Measurements from ENCODE around the gene CCDC80.
"Not testable (repeated sequence)": the region's sequence is repeated elsewhere in the genome, so short reads cannot be mapped to it uniquely, and the experiment has no call there.

Gene CCDC80

GRCh38 chr3:112640930-112641801 is at the start of gene CCDC80:
TSS of gene CCDC80 (minus strand) at chr3:112641143. CDS start at chr3:112639905, 1,238 bp downstream.
- DNase-seq: no peak

- DNase-seq: no peak
Measured at GRCh38 chr3:112689989-112690388, 49.0 kb upstream of the CCDC80 start.

- DNase-seq: no peak
Measured at GRCh38 chr3:112689385-112689784, 48.4 kb upstream of the CCDC80 start.

- DNase-seq: no peak
Measured at GRCh38 chr3:112688819-112689218, 47.9 kb upstream of the CCDC80 start.

- no peak for DNase-seq
Measured at GRCh38 chr3:112688085-112688769, 47.3 kb upstream of the CCDC80 start.

GRCh38 chr3:112687616-112688015 is 46.7 kb upstream of the CCDC80 start:
- no peak for DNase-seq

- no peak for DNase-seq
Measured at GRCh38 chr3:112687211-112687610, 46.3 kb upstream of the CCDC80 start.

- no peak for DNase-seq
Measured at GRCh38 chr3:112685956-112686799, 45.2 kb upstream of the CCDC80 start.

GRCh38 chr3:112685420-112685819 is 44.5 kb upstream of the CCDC80 start:
- DNase-seq: no peak

GRCh38 chr3:112682361-112682760 is 41.4 kb upstream of the CCDC80 start:
- no peak for DNase-seq

GRCh38 chr3:112681822-112682325 is 40.9 kb upstream of the CCDC80 start:
- no peak for DNase-seq

- no peak for DNase-seq
Measured at GRCh38 chr3:112676659-112677234, 35.8 kb upstream of the CCDC80 start.

GRCh38 chr3:112675943-112676535 is 35.1 kb upstream of the CCDC80 start:
- no peak for DNase-seq

GRCh38 chr3:112675349-112675748 is 34.4 kb upstream of the CCDC80 start:
- DNase-seq: no peak

GRCh38 chr3:112672716-112673541 is 32.0 kb upstream of the CCDC80 start:
- DNase-seq: no peak

GRCh38 chr3:112671930-112672715 is 31.2 kb upstream of the CCDC80 start:
- no peak for DNase-seq

GRCh38 chr3:112670824-112671223 is 29.9 kb upstream of the CCDC80 start:
- no peak for DNase-seq

- no peak for DNase-seq
Measured at GRCh38 chr3:112667599-112667998, 26.7 kb upstream of the CCDC80 start.

GRCh38 chr3:112665009-112665408 is 24.1 kb upstream of the CCDC80 start:
- DNase-seq: not testable (repeated sequence)

- no peak for DNase-seq
Measured at GRCh38 chr3:112656043-112656442, 15.1 kb upstream of the CCDC80 start.

Data from GF-D8 (cell line).